ENCODE results near the gene ITPKB.

The ITPKB gene

DNA sequence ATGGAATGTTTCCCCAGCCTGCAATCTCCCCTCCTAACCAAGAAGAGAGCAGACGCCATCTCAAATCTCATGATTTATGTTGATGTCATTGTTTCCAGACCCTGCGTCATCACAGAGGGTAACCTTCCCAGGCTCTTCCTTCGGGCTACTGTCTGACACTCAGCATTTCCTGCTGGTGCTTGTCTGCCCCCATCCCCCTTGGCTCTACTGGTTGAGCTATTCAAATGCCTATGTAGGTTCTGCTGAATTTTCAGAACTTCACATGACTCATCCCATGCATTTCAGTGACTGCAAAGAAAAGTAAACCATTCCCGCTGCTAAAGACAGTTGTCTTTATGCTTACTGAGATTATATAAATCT lies 24.8 kb upstream of the ITPKB start:
- TF ChIP-seq, protein P1, sequence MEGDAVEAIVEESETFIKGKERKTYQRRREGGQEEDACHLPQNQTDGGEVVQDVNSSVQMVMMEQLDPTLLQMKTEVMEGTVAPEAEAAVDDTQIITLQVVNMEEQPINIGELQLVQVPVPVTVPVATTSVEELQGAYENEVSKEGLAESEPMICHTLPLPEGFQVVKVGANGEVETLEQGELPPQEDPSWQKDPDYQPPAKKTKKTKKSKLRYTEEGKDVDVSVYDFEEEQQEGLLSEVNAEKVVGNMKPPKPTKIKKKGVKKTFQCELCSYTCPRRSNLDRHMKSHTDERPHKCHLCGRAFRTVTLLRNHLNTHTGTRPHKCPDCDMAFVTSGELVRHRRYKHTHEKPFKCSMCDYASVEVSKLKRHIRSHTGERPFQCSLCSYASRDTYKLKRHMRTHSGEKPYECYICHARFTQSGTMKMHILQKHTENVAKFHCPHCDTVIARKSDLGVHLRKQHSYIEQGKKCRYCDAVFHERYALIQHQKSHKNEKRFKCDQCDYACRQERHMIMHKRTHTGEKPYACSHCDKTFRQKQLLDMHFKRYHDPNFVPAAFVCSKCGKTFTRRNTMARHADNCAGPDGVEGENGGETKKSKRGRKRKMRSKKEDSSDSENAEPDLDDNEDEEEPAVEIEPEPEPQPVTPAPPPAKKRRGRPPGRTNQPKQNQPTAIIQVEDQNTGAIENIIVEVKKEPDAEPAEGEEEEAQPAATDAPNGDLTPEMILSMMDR (IDR thresholded peaks at IDR 0.05) = no peak
- H3K4me3 ChIP-seq = no peak overlapping the region
- H3K4me1 ChIP-seq = no peaks in the 10 kb centered on the region
- H3K9me3 ChIP-seq = no peaks in the 10 kb centered on the region
- peaks cover 0 to 17% of the 10 kb centered on the region in 2 donors for H3K27me3 ChIP-seq
- intact Hi-C loops (cut with DNase I; ENCODE audit: low total_unique reads) = no loop called here
- no peaks in the 10 kb centered on the region for H3K36me3 ChIP-seq
- no peak for DNase-seq
- no peak overlapping the region for H3K27ac ChIP-seq

GRCh38 chr1:226762988-226763904 lies 24.2 kb upstream of the ITPKB start:
- H3K4me1 ChIP-seq = no peaks in the 10 kb centered on the region
- H3K27me3 ChIP-seq = peaks cover 0 to 17% of the 10 kb centered on the region in 2 donors
- TF ChIP-seq, protein P1 (IDR thresholded peaks at IDR 0.05) = no peak
- H3K9me3 ChIP-seq = no peaks in the 10 kb centered on the region
- H3K36me3 ChIP-seq = no peaks in the 10 kb centered on the region
- no peak overlapping the region for H3K27ac ChIP-seq
- H3K4me3 ChIP-seq = no peak overlapping the region
- DNase-seq = no peak
- intact Hi-C loops (cut with DNase I; ENCODE audit: low total_unique reads) = no loop called here

GRCh38 chr1:226762055-226762454 lies 23.0 kb upstream of the ITPKB start:
- no peak for DNase-seq
- no peak overlapping the region for H3K27ac ChIP-seq
- TF ChIP-seq, protein P1 (IDR thresholded peaks at IDR 0.05) = no peak
- H3K4me1 ChIP-seq = no peaks in the 10 kb centered on the region
- H3K36me3 ChIP-seq = no peaks in the 10 kb centered on the region
- intact Hi-C loops (cut with DNase I; ENCODE audit: low total_unique reads) = no loop called here
- peaks cover 0 to 17% of the 10 kb centered on the region in 2 donors for H3K27me3 ChIP-seq
- no peak overlapping the region for H3K4me3 ChIP-seq
- no peaks in the 10 kb centered on the region for H3K9me3 ChIP-seq

- intact Hi-C loops (cut with DNase I; ENCODE audit: low total_unique reads) = no loop called here
- Histone ChIP-seq H3K27ac (no peak overlapping the region), H3K36me3 (no peaks in the 10 kb centered on the region), H3K9me3 (no peaks in the 10 kb centered on the region), H3K4me3 (no peak overlapping the region), H3K27me3 (peaks cover 0 to 17% of the 10 kb centered on the region in 2 donors), H3K4me1 (no peaks in the 10 kb centered on the region)
- no peak for DNase-seq
- TF ChIP-seq, protein P1 (IDR thresholded peaks at IDR 0.05) = no peak
Observed at GRCh38 chr1:226761322-226761721, 22.2 kb upstream of the ITPKB start.

- Histone ChIP-seq H3K4me3 (no peak overlapping the region), H3K9me3 (no peaks in the 10 kb centered on the region), H3K36me3 (no peaks in the 10 kb centered on the region), H3K4me1 (no peaks in the 10 kb centered on the region), H3K27ac (no peak overlapping the region), H3K27me3 (no peaks in the 10 kb centered on the region)
- no peak for DNase-seq
- TF ChIP-seq, protein P1 (IDR thresholded peaks at IDR 0.05) = no peak
- intact Hi-C loops (cut with DNase I; ENCODE audit: low total_unique reads) = no loop called here
Observed at GRCh38 chr1:226754793-226755533, 15.9 kb upstream of the ITPKB start.

All from tibial artery (tissue), 4 donors.